Neural progenitor cell (in vitro differentiated cells): ENCODE results near the gene STARD7. TPM values are rescaled to one million over a fixed set of nuclear protein-coding genes. Genes with fewer than 3 reads are reported as not detected.
"Not testable (repeated sequence)": the region's sequence is repeated elsewhere in the genome, so short reads cannot be mapped to it uniquely, and the experiment has no call there.

ENCODE experiments used
- DNase-seq: peaks from one replicate; pipeline ENCODE4 v3.0.0-alpha.2; 2016; ENCODE audit warnings: low spot score
- H2AFZ ChIP-seq: fragments of 200-600 bp; sonication (generic); replicated peaks from 2 replicates; pipeline ENCODE4 v1.6.1; 2016; ENCODE audit warnings: antibody characterized with exemption
- H3F3A ChIP-seq: fragments of 200-600 bp; sonication (generic); 2 replicates; pipeline ENCODE4 v1.6.1; 2016; ENCODE audit warnings: antibody characterized with exemption, low read depth
- H3K27ac ChIP-seq: fragments of 200-600 bp; sonication (generic); 2 replicates; pipeline ENCODE4 v1.5.1; 2016; ENCODE audit warnings: mild to moderate bottlenecking
- H3K27me3 ChIP-seq: fragments of 200-600 bp; sonication (generic); 2 replicates; pipeline ENCODE4 v1.6.1; 2016; ENCODE audit warnings: mild to moderate bottlenecking, moderate library complexity
- H3K36me3 ChIP-seq: fragments of 200-600 bp; sonication (generic); 2 replicates; pipeline ENCODE4 v1.5.1; 2016
- H3K4me1 ChIP-seq: fragments of 200-600 bp; sonication (generic); 2 replicates; pipeline ENCODE4 v1.6.1; 2016; ENCODE audit warnings: mixed run types
- H3K4me2 ChIP-seq: fragments of 200-600 bp; sonication (generic); 2 replicates; pipeline ENCODE4 v1.6.1; 2016
- H3K4me3 ChIP-seq: fragments of 200-600 bp; sonication (generic); 2 replicates; pipeline ENCODE4 v1.5.1; 2016
- H3K79me2 ChIP-seq: fragments of 200-600 bp; sonication (generic); 2 replicates; pipeline ENCODE4 v1.6.1; 2016; ENCODE audit warnings: low read depth
- H3K9ac ChIP-seq: fragments of 200-600 bp; sonication (generic); 2 replicates; pipeline ENCODE4 v1.6.1; 2016
- H3K9me3 ChIP-seq: fragments of 200-600 bp; sonication (generic); 2 replicates; pipeline ENCODE4 v1.5.1; 2016; ENCODE audit warnings: low read depth
- H4K20me1 ChIP-seq: fragments of 200-600 bp; sonication (generic); 2 replicates; pipeline ENCODE4 v1.6.1; 2016; ENCODE audit warnings: low read depth
- H3K27ac Mint-ChIP-seq: 3 replicates; pipeline ENCODE4 v1.8.0; 2021; ENCODE audit warnings: mixed read lengths
- H3K27me3 Mint-ChIP-seq: 2 replicates; pipeline ENCODE4 v1.8.0; 2022; ENCODE audit warnings: low read depth, mild to moderate bottlenecking, inconsistent platforms, moderate library complexity, mixed read lengths; ENCODE audit not compliant: insufficient read depth
- H3K36me3 Mint-ChIP-seq: 3 replicates; pipeline ENCODE4 v1.8.0; 2021; ENCODE audit warnings: mixed read lengths
- H3K4me1 Mint-ChIP-seq: 3 replicates; pipeline ENCODE4 v1.8.0; 2021; ENCODE audit warnings: mixed read lengths
- H3K4me3 Mint-ChIP-seq: 3 replicates; pipeline ENCODE4 v1.8.0; 2021; ENCODE audit warnings: mild to moderate bottlenecking, moderate library complexity, mixed read lengths
- H3K9me3 Mint-ChIP-seq: 3 replicates; pipeline ENCODE4 v1.8.0; 2020; ENCODE audit warnings: mixed read lengths
- EZH2 ChIP-seq: fragments of 200-600 bp; sonication (generic); IDR thresholded peaks from 2 replicates; pipeline ENCODE4 v1.6.1; 2017; ENCODE audit warnings: antibody characterized with exemption, mild to moderate bottlenecking, moderate library complexity
- EZH2phosphoT487 ChIP-seq: fragments of 200-600 bp; sonication (generic); IDR thresholded peaks from 2 replicates; pipeline ENCODE4 v1.6.1; 2017; ENCODE audit warnings: antibody characterized with exemption
- total RNA-seq: library from RNA; depleted of rRNA; stranded (reverse); fragments of >200 nt; gene quantifications from 2 replicates; pipeline ENCODE4 v1.2.3, GENCODE V29; 2015; ENCODE audit warnings: low replicate concordance
- TF ChIP-seq, protein P1 (sequence below): fragments of 200-600 bp; sonication (generic); IDR thresholded peaks from 2 replicates; pipeline ENCODE4 v1.5.1; 2017; ENCODE audit warnings: antibody characterized with exemption, mild to moderate bottlenecking

Gene STARD7
- total RNA-seq, 1 donor from 2014 or later, result 179 TPM

DNA sequence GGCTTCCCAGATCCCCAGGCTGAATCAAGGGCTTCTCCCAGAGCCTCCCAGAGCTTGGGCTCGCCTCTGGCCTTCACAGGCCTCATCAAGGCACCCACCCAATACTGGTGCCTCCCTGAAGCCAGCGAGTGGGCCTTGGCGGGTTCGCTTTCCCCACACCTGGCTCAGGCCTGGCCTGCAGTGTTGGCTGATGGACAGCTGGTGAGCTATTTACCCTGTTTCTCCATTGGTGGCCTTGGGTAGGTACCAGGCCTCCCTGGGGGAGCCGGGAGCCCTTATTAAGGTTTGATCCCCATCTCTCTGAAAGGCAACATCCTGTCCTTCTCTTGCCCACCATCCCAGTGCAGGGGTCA is 45.2 kb downstream of the STARD7 start:
- Mint-ChIP-seq H3K4me1 (peaks cover 12% of the 10 kb centered on the region), H3K4me3 (no peak overlapping the region), H3K27ac (no peak overlapping the region), H3K27me3 (peaks cover 7% of the 10 kb centered on the region), H3K36me3 (no peaks in the 10 kb centered on the region), H3K9me3 (peaks cover 2% of the 10 kb centered on the region)
- Histone ChIP-seq H3F3A (peaks cover 7% of the 10 kb centered on the region), H3K4me3 (no peak overlapping the region), H3K9ac (no peak overlapping the region), H4K20me1 (no peaks in the 10 kb centered on the region), H3K79me2 (no peaks in the 10 kb centered on the region), H3K9me3 (no peaks in the 10 kb centered on the region), H3K4me2 (no peak overlapping the region), H2AFZ (no peak overlapping the region), H3K27me3 (no peaks in the 10 kb centered on the region), H3K4me1 (peaks cover 12% of the 10 kb centered on the region), H3K27ac (no peak overlapping the region), H3K36me3 (no peaks in the 10 kb centered on the region)
- DNase-seq, result no peak
- TF ChIP-seq EZH2phosphoT487 (no peak), EZH2 (no peak)
- TF ChIP-seq, protein P1, sequence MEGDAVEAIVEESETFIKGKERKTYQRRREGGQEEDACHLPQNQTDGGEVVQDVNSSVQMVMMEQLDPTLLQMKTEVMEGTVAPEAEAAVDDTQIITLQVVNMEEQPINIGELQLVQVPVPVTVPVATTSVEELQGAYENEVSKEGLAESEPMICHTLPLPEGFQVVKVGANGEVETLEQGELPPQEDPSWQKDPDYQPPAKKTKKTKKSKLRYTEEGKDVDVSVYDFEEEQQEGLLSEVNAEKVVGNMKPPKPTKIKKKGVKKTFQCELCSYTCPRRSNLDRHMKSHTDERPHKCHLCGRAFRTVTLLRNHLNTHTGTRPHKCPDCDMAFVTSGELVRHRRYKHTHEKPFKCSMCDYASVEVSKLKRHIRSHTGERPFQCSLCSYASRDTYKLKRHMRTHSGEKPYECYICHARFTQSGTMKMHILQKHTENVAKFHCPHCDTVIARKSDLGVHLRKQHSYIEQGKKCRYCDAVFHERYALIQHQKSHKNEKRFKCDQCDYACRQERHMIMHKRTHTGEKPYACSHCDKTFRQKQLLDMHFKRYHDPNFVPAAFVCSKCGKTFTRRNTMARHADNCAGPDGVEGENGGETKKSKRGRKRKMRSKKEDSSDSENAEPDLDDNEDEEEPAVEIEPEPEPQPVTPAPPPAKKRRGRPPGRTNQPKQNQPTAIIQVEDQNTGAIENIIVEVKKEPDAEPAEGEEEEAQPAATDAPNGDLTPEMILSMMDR, result no peak

DNA sequence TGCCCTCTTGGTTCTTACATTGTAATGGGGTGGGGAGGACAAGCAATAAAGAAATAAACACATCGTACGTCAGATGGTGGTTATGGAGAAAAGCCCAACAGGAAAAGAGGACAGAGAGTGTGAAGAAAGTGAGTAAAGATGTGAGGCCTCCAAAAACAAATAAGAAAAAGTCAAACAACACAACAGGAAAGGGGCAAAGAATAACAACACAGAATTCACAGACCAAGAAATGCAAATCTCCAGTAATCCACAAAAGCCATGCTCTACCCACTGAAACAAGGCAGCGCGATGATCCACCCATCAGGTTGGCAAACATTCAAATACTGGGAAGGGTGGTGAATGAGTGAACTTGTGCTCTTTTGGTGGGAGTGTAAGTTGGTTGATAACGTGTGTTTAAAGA is 46.7 kb downstream of the STARD7 start:
- Histone ChIP-seq H3K9ac (no peak overlapping the region), H3K27me3 (no peaks in the 10 kb centered on the region), H4K20me1 (no peaks in the 10 kb centered on the region), H3K79me2 (no peaks in the 10 kb centered on the region), H3K4me2 (no peak overlapping the region), H3F3A (peaks cover 7% of the 10 kb centered on the region), H3K4me1 (peaks cover 12% of the 10 kb centered on the region), H3K4me3 (no peak overlapping the region), H3K36me3 (no peaks in the 10 kb centered on the region), H3K27ac (no peak overlapping the region), H3K9me3 (no peaks in the 10 kb centered on the region), H2AFZ (no peak overlapping the region)
- Mint-ChIP-seq H3K27ac (no peak overlapping the region), H3K9me3 (peaks cover 2% of the 10 kb centered on the region), H3K27me3 (peaks cover 7% of the 10 kb centered on the region), H3K36me3 (no peaks in the 10 kb centered on the region), H3K4me3 (no peak overlapping the region), H3K4me1 (peaks cover 12% of the 10 kb centered on the region)
- TF ChIP-seq, protein P1, result no peak
- TF ChIP-seq EZH2phosphoT487, result no peak
- no peak for TF ChIP-seq EZH2
- no peak for DNase-seq

DNA sequence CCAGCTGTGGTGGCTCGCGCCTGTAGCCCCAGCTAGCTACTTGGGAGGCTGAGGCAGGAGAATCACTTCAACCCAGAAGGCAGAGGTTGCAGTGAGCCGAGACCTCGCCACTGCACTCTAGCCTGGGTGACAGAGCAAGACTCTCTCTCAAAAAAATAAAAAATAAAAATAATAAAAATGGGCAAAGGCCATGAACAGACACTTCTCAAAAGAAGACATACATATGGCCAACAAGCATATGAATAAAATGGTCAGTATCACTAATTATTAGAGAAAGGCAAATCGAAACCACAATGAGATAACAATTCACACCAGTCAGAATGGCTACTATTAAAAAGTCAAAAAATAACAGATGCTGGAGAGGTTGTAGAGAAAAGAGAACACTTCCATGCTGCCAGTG is 48.3 kb downstream of the STARD7 start:
- H3F3A ChIP-seq, H3K36me3 Mint-ChIP-seq, H3K79me2 ChIP-seq, H2AFZ ChIP-seq, H4K20me1 ChIP-seq, H3K4me3 ChIP-seq, H3K27ac ChIP-seq, DNase-seq, H3K4me2 ChIP-seq, H3K27me3 Mint-ChIP-seq, H3K9me3 ChIP-seq, H3K27ac Mint-ChIP-seq, H3K9ac ChIP-seq, H3K27me3 ChIP-seq, H3K36me3 ChIP-seq, H3K4me3 Mint-ChIP-seq, H3K9me3 Mint-ChIP-seq: not testable (repeated sequence)
- peaks cover 12% of the 10 kb centered on the region for H3K4me1 ChIP-seq
- H3K4me1 Mint-ChIP-seq, result peaks cover 21% of the 10 kb centered on the region

DNA sequence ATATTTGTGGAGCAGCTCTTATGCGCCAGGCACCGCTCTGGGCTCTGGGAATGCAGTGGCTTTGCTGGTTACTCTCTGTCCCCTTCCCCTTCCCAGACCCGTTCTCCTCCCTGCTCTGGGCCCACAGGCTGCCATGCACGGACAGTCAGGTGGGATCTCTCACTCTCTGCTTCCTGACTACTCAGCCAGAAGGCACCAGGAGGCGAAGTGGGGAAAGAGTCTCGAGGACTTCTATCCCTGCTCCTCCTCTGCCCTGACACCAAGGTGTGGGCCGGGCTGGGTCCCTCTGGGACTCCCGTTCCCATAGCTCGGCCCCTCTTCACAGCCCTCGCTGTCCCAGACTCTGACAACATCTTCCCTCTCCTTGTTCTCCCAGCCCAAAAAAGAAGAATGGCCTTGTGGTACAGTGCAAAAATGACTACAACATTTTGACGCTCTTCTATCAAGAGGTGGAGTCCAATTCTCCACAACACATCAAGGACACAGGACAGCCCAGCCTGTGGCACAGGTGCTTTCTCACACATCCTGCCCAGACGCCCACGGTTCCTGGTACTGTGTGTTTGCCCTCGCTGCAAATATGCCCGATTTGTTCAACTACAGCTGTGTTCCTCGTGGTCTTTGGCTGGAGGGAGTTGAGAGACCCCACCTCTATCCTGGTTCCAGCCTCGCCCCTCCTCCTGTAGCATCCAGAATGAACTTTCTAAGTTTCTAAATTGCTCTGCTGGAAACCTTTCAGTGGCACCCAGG is 49.4 kb downstream of the STARD7 start:
- no peak for DNase-seq
- Histone ChIP-seq H3K36me3 (no peaks in the 10 kb centered on the region), H3K4me1 (peaks cover 2% of the 10 kb centered on the region), H3K4me3 (no peak overlapping the region), H3K27me3 (no peaks in the 10 kb centered on the region), H2AFZ (no peak overlapping the region), H4K20me1 (no peaks in the 10 kb centered on the region), H3K9ac (no peak overlapping the region), H3K4me2 (no peak overlapping the region), H3F3A (no peaks in the 10 kb centered on the region), H3K27ac (no peak overlapping the region), H3K79me2 (no peaks in the 10 kb centered on the region), H3K9me3 (no peaks in the 10 kb centered on the region)
- H3K27me3 Mint-ChIP-seq, result peaks cover 7% of the 10 kb centered on the region
- no peak overlapping the region for H3K27ac Mint-ChIP-seq
- H3K4me1 Mint-ChIP-seq, result peaks cover 14% of the 10 kb centered on the region
- peaks cover 2% of the 10 kb centered on the region for H3K9me3 Mint-ChIP-seq
- H3K36me3 Mint-ChIP-seq, result no peaks in the 10 kb centered on the region
- H3K4me3 Mint-ChIP-seq, result peak overlapping the region; percentile 44
- TF ChIP-seq, protein P1, result no peak
- no peak for TF ChIP-seq EZH2
- no peak for TF ChIP-seq EZH2phosphoT487
